Spleen (tissue), 11 donors: ENCODE data around the gene SLC27A1. TPM values are rescaled to one million over a fixed set of nuclear protein-coding genes. Genes with fewer than 3 reads are reported as not detected.

Experiments
- DNase-seq: peaks from one replicate; pipeline ENCODE4 v3.0.0-alpha.2; 2020
- H3K27ac ChIP-seq, 8 donors: fragments of 200-600 bp; sonication (generic) in 7 of 8; 1 replicate in 4 of 8; 2 replicates in 4 of 8; pipeline versions ENCODE4 v1.5.0 to v1.8.0; 2016 to 2021; ENCODE audit warnings: inconsistent platforms in 4 of 8, mild to moderate bottlenecking in 4 of 8, moderate library complexity in 1 of 8
- H3K27me3 ChIP-seq, 7 donors: fragments of 200-600 bp; sonication (generic) in 6 of 7; replicated peaks in 1 of 7; 1 replicate in 4 of 7; 2 replicates in 3 of 7; pipeline versions ENCODE4 v1.5.0 to v1.8.0; 2016 to 2021; ENCODE audit warnings: inconsistent platforms in 3 of 7, mild to moderate bottlenecking in 1 of 7
- H3K36me3 ChIP-seq, 6 donors: fragments of 200-600 bp; sonication (generic) in 5 of 6; 1 replicate in 4 of 6; 2 replicates in 2 of 6; pipeline versions ENCODE4 v1.5.0 to v1.8.0; 2016 to 2021; ENCODE audit warnings: inconsistent platforms in 2 of 6
- H3K4me1 ChIP-seq, 6 donors: fragments of 200-600 bp; sonication (generic) in 5 of 6; 1 replicate in 3 of 6; 2 replicates in 3 of 6; pipeline versions ENCODE4 v1.5.0 to v1.8.0; 2016 to 2021; ENCODE audit warnings: inconsistent platforms in 3 of 6
- H3K4me3 ChIP-seq, 8 donors: fragments of 200-600 bp; sonication (generic) in 7 of 8; 1 replicate in 4 of 8; 2 replicates in 4 of 8; pipeline versions ENCODE4 v1.5.0 to v1.8.0; 2016 to 2021; ENCODE audit warnings: inconsistent platforms in 4 of 8, mild to moderate bottlenecking in 4 of 8, moderate library complexity in 2 of 8
- H3K9me3 ChIP-seq, 8 donors: fragments of 200-600 bp; sonication (generic) in 7 of 8; 1 replicate in 4 of 8; 2 replicates in 4 of 8; pipeline versions ENCODE4 v1.5.0 to v1.8.0; 2016 to 2021; ENCODE audit warnings: inconsistent platforms in 4 of 8
- POLR2A ChIP-seq, 3 donors: fragments of 450-650 bp; IDR thresholded peaks; one replicate each; pipeline ENCODE4 v1.5.1; 2017; ENCODE audit warnings: antibody characterized with exemption in 3 of 3, mild to moderate bottlenecking in 1 of 3
- POLR2AphosphoS5 ChIP-seq, 3 donors: sonication (generic); formaldehyde crosslinking; IDR thresholded peaks; one replicate each; pipeline ENCODE4 v1.5.1; 2017; ENCODE audit warnings: antibody characterized with exemption in 3 of 3
- WGBS, 5 donors: extraction: QIAGEN DNeasy Blood & Tissue Kit in 3 of 5; methylation state at CpG; one replicate each; pipeline versions ENCODE4 v1.1.5 to v1.1.7; 2013 to 2018; 5-methylcytosine and 5-hydroxymethylcytosine counted together
- intact Hi-C: fragments of 100-400 bp; cut with DNase I; formaldehyde crosslinking; loops from one replicate; pipeline ENCODE4 v1.15.0; 2023; ENCODE audit warnings: low total_unique reads
- polyA plus RNA-seq, 3 donors: library from polyadenylated mRNA; stranded (reverse); fragments of 200-250 nt; gene quantifications; one replicate each; pipeline ENCODE4 v1.2.1, GENCODE V29; 2013
- total RNA-seq, 7 donors: library from RNA; depleted of rRNA in 3 of 7; stranded (reverse); fragments of >200 nt in 3 of 7; fragmentation: NEBNext Ultra II Directional in 4 of 7; extraction: Animal tissue kit (Norgen Biotek cat#: 25700) in 4 of 7; gene quantifications; one replicate each; pipeline versions ENCODE4 v1.1.0 to v1.2.1, GENCODE V29; 2016 to 2021
- TF ChIP-seq, protein P1 (sequence below), 11 experiments: fragments of 200-600 bp in 7 of 11; fragments of 450-650 bp in 4 of 11; sonication (generic) in 4 of 11; IDR thresholded peaks in 8 of 11; conservative IDR thresholded peaks in 3 of 11; 1 replicate in 7 of 11; 2 replicates in 4 of 11; pipeline versions ENCODE4 v1.4.0 to v1.8.0; 2016 to 2021; ENCODE audit warnings: antibody characterized with exemption in 11 of 11, inconsistent platforms in 4 of 11, mild to moderate bottlenecking in 1 of 11
- donor health status: healthy with polysubstance abuse.
- donor health status: DM: no; HTN: no; CAD: no; lungs with moderate emphysema.
- donor health status: DM: no; HTN: no; CAD: no.
- donor health status: Bipolar disorder and iron deficiency.
- donor health status: healthy.
- donor health status: DM: no; HTN: no; CAD: no.
- donor health status: DM: yes; HTN: yes; CAD: no.

SLC27A1 gene
- total and polyA plus RNA-seq, 10 donors, result 4.8 to 23.3 (median 14.8) TPM

DNA sequence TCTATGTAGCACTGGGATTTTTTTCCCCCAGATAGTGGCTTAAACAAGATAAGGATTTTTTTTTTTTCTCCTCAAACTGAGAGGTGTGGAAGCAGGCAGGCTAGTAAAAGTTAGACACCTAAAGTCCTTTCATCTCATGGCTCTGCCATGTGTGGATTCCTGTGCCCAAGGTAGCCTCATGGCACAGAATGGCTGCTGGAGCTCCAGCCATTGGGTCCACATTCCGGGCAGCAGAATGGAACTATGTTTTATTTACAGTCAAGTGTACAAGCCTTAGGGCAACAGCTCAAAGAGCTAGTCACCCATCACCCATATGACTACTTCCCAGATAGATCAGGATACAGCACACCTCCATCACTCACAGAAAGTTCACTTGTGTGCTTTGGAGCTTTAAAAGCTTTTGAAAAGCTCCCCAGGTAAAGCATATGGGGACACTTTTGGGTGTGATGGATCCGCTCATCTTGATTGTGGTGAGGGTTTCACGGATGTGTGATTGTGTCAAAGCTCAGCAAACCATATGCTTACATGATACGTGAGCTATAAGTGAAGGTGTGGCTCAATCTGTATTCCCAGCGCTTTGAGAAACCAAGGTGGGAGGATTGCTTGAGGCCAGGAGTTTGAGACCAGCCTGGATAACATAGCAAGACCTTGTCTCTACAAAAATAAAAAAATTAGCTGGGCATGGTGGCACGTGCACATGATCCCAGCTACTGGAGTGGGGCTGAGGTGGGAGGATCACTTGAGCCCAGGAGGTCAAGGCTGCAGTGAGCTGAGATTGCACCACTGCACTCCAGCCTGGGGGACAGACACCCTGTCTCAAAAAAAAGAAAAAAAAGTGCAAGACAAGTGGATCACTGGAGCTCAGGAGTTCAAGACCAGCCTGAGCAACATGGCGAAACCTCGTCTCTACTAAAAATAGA is 59.2 kb downstream of the SLC27A1 start:
- Histone ChIP-seq H3K4me3 (peak overlapping the region in 3 of 8 donors; percentile 54 to 80 (median 59)), H3K27me3 (peaks cover 0 to 17% (median 0%) of the 10 kb centered on the region in 7 donors), H3K9me3 (peaks cover 0 to 6% (median 3%) of the 10 kb centered on the region in 8 donors), H3K27ac (peak overlapping the region in 3 of 8 donors; percentile 5 to 93 (median 13)), H3K36me3 (peaks cover 0 to 33% (median 6%) of the 10 kb centered on the region in 6 donors), H3K4me1 (peaks cover 5 to 67% (median 39%) of the 10 kb centered on the region in 6 donors)
- intact Hi-C loops, result no loop called here
- no peak for TF ChIP-seq POLR2A (IDR thresholded peaks at IDR 0.05)
- TF ChIP-seq, protein P1, sequence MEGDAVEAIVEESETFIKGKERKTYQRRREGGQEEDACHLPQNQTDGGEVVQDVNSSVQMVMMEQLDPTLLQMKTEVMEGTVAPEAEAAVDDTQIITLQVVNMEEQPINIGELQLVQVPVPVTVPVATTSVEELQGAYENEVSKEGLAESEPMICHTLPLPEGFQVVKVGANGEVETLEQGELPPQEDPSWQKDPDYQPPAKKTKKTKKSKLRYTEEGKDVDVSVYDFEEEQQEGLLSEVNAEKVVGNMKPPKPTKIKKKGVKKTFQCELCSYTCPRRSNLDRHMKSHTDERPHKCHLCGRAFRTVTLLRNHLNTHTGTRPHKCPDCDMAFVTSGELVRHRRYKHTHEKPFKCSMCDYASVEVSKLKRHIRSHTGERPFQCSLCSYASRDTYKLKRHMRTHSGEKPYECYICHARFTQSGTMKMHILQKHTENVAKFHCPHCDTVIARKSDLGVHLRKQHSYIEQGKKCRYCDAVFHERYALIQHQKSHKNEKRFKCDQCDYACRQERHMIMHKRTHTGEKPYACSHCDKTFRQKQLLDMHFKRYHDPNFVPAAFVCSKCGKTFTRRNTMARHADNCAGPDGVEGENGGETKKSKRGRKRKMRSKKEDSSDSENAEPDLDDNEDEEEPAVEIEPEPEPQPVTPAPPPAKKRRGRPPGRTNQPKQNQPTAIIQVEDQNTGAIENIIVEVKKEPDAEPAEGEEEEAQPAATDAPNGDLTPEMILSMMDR (IDR thresholded peaks at IDR 0.05 in 8 of 11, conservative IDR thresholded peaks at IDR 0.05 in 3 of 11), result no peak
- no peak for TF ChIP-seq POLR2AphosphoS5 (IDR thresholded peaks at IDR 0.05)
- DNase-seq, result no peak
- 57 to 70% (median 65%) methylated on average over 8 of the region's 8 CpGs for WGBS, 5 donors

DNA sequence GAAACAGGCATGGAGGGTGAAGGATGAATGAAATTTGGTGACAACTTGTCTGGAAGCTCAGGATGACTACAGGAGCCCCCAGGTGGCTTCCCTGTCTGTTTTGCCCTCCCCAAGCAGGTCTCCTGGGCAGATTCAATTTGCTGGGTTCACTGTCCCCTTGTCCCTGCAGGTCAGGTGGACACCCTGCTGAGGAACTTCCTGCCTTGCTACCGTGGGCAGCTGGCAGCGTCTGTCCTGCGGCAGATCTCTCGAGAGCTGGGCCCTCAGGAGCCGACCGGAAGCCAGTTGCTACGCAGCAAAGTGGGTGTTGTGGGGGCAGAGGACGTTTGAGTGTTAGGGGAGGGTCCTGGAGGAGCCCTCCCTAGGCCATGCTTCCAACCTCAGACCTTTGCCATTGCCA is 60.3 kb downstream of the SLC27A1 start:
- peak in 1 of 3 donors; percentile 31 for TF ChIP-seq POLR2AphosphoS5 (IDR thresholded peaks at IDR 0.05)
- no peak for TF ChIP-seq POLR2A (IDR thresholded peaks at IDR 0.05)
- TF ChIP-seq, protein P1 (IDR thresholded peaks at IDR 0.05 in 8 of 11, conservative IDR thresholded peaks at IDR 0.05 in 3 of 11), result no peak
- H3K4me1 ChIP-seq, result peaks cover 5 to 56% (median 29%) of the 10 kb centered on the region in 6 donors
- WGBS, 5 donors, result 22 to 53% (median 38%) methylated on average over 8 of the region's 8 CpGs
- peaks cover 0 to 33% (median 6%) of the 10 kb centered on the region in 6 donors for H3K36me3 ChIP-seq
- peak overlapping the region in 1 of 8 donors; percentile 9 for H3K4me3 ChIP-seq
- DNase-seq, result no peak
- peaks cover 0 to 17% (median 0%) of the 10 kb centered on the region in 7 donors for H3K27me3 ChIP-seq
- H3K27ac ChIP-seq, result peak overlapping the region in 2 of 8 donors; percentile 32 to 93
- H3K9me3 ChIP-seq, result peaks cover 0 to 6% (median 3%) of the 10 kb centered on the region in 8 donors
- intact Hi-C loops, result no loop called here

DNA sequence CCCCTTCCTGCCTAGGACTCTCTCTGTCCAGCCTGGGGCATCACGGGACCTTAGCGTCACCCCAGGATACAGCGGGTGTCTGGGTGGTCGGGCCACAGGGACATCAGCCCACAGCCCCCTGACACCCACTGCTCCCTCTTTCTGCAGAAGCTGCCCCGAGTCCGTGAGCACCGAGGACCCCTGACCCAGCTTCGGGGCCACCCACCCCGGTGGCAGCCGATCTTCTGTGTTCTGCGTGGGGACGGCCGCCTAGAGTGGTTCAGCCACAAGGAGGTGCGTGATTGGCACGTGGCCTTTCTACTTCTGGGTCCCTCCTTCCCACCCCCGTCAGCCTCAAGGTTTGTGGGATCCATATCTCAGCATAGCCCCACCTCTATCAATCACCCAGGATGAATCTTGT is 61.8 kb downstream of the SLC27A1 start:
- H3K36me3 ChIP-seq, result peaks cover 0 to 41% (median 6%) of the 10 kb centered on the region in 6 donors
- DNase-seq, result no peak
- no peak overlapping the region for H3K4me3 ChIP-seq
- WGBS, 5 donors, result 86 to 91% (median 88%) methylated on average over 14 to 16 of the region's 16 CpGs
- no peak overlapping the region for H3K27ac ChIP-seq
- no peak for TF ChIP-seq POLR2A (IDR thresholded peaks at IDR 0.05)
- peak in 1 of 3 donors; percentile 49 for TF ChIP-seq POLR2AphosphoS5 (IDR thresholded peaks at IDR 0.05)
- H3K9me3 ChIP-seq, result peaks cover 0 to 6% (median 3%) of the 10 kb centered on the region in 8 donors
- intact Hi-C loops, result no loop called here
- H3K4me1 ChIP-seq, result peaks cover 0 to 44% (median 15%) of the 10 kb centered on the region in 6 donors
- peaks cover 0 to 8% (median 0%) of the 10 kb centered on the region in 7 donors for H3K27me3 ChIP-seq

DNA sequence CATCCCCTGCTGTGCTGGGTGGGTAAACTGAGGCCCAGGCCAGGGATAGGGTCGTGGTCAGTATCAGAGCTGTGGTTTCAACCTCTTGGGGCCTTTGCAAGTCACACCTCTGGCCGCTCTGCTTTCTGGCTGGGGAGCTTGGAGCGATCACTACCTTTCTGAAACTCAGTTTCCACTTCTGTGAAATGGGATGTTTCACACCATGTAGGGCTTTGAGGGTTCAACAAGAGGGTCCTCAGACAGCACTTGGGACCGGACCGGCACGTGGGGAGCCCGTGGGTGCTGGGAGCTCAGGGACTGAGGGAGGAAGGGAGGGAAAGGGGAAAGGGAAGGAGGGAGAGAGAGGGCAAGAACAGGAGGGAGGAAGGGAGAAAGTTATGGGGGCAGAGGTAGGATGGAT is 62.2 kb downstream of the SLC27A1 start:
- no peak overlapping the region for H3K27ac ChIP-seq
- H3K36me3 ChIP-seq, result peaks cover 0 to 45% (median 6%) of the 10 kb centered on the region in 6 donors
- intact Hi-C loops, result no loop called here
- 63 to 81% (median 74%) methylated on average over 6 to 7 of the region's 7 CpGs for WGBS, 5 donors
- DNase-seq, result no peak
- no peak overlapping the region for H3K4me3 ChIP-seq
- H3K4me1 ChIP-seq, result peaks cover 0 to 44% (median 15%) of the 10 kb centered on the region in 6 donors
- no peak for TF ChIP-seq POLR2AphosphoS5 (IDR thresholded peaks at IDR 0.05)
- no peak for TF ChIP-seq POLR2A (IDR thresholded peaks at IDR 0.05)
- TF ChIP-seq, protein P1 (IDR thresholded peaks at IDR 0.05 in 8 of 11, conservative IDR thresholded peaks at IDR 0.05 in 3 of 11), result no peak
- H3K27me3 ChIP-seq, result peaks cover 0 to 6% (median 0%) of the 10 kb centered on the region in 7 donors
- peaks cover 0 to 6% (median 3%) of the 10 kb centered on the region in 8 donors for H3K9me3 ChIP-seq
